ENCODE measurements around the gene FHL5. TPM values are rescaled to one million over a fixed set of nuclear protein-coding genes. Genes with fewer than 3 reads are reported as not detected.

Gene FHL5
- total RNA-seq, 1 experiment from 2014 or later: not detected

- POLR2A ChIA-PET (ENCODE audit: unreplicated experiment): no interaction called here
- H3K9me3 ChIP-seq (ENCODE audit: insufficient read depth, low read depth): no peaks in the 10 kb centered on the region
- H3K4me1 ChIP-seq (replicated peaks; ENCODE audit: insufficient read depth): no peaks in the 10 kb centered on the region
- no peaks in the 10 kb centered on the region for H3K36me3 ChIP-seq (ENCODE audit: low read depth)
- H3K4me2 ChIP-seq: no peak overlapping the region
- no peak overlapping the region for H3K4me3 ChIP-seq
- intact Hi-C loops (cut with micrococcal nuclease; ENCODE audit: unreplicated experiment): no loop called here
- no TSS peak for BruUV-seq (replicated peaks)
- H2AFZ ChIP-seq: no peak overlapping the region
- no peaks in the 10 kb centered on the region for H3F3A ChIP-seq (ENCODE audit: insufficient read depth, low read depth)
- no peaks in the 10 kb centered on the region; the same call in 1 of the 2 replicates for H3K9me2 ChIP-seq (ENCODE audit: insufficient read depth)
- H4K20me1 ChIP-seq (ENCODE audit: insufficient read depth): no peaks in the 10 kb centered on the region
- TF ChIP-seq CTCF (conservative IDR thresholded peaks at IDR 0.05) (no peak), EZH2 (IDR thresholded peaks at IDR 0.05; ENCODE audit: low read depth) (no peak)
- H3K27me3 ChIP-seq (ENCODE audit: insufficient read depth, low read depth): no peaks in the 10 kb centered on the region
- no peak overlapping the region for H3K27ac ChIP-seq
- no peak for DNase-seq
- CTCF ChIA-PET: no interaction called here
- no peaks in the 10 kb centered on the region for H3K79me2 ChIP-seq (ENCODE audit: low read depth)
Observed at GRCh38 chr6:96563853-96564252, 925 bp downstream of the FHL5 start.

- Histone ChIP-seq H3F3A (ENCODE audit: insufficient read depth, low read depth) (no peaks in the 10 kb centered on the region), H3K27me3 (ENCODE audit: insufficient read depth, low read depth) (no peaks in the 10 kb centered on the region), H4K20me1 (ENCODE audit: insufficient read depth) (no peaks in the 10 kb centered on the region), H3K4me1 (replicated peaks; ENCODE audit: insufficient read depth) (no peaks in the 10 kb centered on the region), H3K9me2 (ENCODE audit: insufficient read depth) (peaks cover 3% of the 10 kb centered on the region; the same call in 1 of the 2 replicates), H3K9me3 (ENCODE audit: insufficient read depth, low read depth) (0 out of 2 replicates have a peak, but pooled peaks cover 3% of the 10 kb centered on the region), H2AFZ (no peak overlapping the region), H3K79me2 (ENCODE audit: low read depth) (no peaks in the 10 kb centered on the region), H3K36me3 (ENCODE audit: low read depth) (no peaks in the 10 kb centered on the region), H3K4me3 (no peak overlapping the region), H3K27ac (no peak overlapping the region), H3K4me2 (no peak overlapping the region)
- POLR2A ChIA-PET (ENCODE audit: unreplicated experiment): no interaction called here
- no peak for DNase-seq
- TF ChIP-seq CTCF (conservative IDR thresholded peaks at IDR 0.05) (no peak), EZH2 (IDR thresholded peaks at IDR 0.05; ENCODE audit: low read depth) (no peak)
- intact Hi-C loops (cut with micrococcal nuclease; ENCODE audit: unreplicated experiment): no loop called here
- no TSS peak for BruUV-seq (replicated peaks)
- CTCF ChIA-PET: no interaction called here
Observed at GRCh38 chr6:96570053-96570452, 7.1 kb downstream of the FHL5 start.

- H3F3A ChIP-seq (ENCODE audit: insufficient read depth, low read depth): no peaks in the 10 kb centered on the region
- BruUV-seq (replicated peaks): no TSS peak
- ChIA-PET CTCF (no interaction called here), POLR2A (ENCODE audit: unreplicated experiment) (no interaction called here)
- no peaks in the 10 kb centered on the region for H4K20me1 ChIP-seq (ENCODE audit: insufficient read depth)
- no peak for DNase-seq
- H3K4me3 ChIP-seq: no peak overlapping the region
- H3K9me2 ChIP-seq (ENCODE audit: insufficient read depth): 0 out of 2 replicates have a peak, but pooled peaks cover 3% of the 10 kb centered on the region
- H3K4me2 ChIP-seq: no peak overlapping the region
- 0 out of 2 replicates have a peak, but pooled peaks cover 3% of the 10 kb centered on the region for H3K9me3 ChIP-seq (ENCODE audit: insufficient read depth, low read depth)
- H3K36me3 ChIP-seq (ENCODE audit: low read depth): no peaks in the 10 kb centered on the region
- H3K79me2 ChIP-seq (ENCODE audit: low read depth): no peaks in the 10 kb centered on the region
- no peak overlapping the region for H2AFZ ChIP-seq
- no peaks in the 10 kb centered on the region for H3K27me3 ChIP-seq (ENCODE audit: insufficient read depth, low read depth)
- no peak overlapping the region for H3K27ac ChIP-seq
- no peaks in the 10 kb centered on the region for H3K4me1 ChIP-seq (replicated peaks; ENCODE audit: insufficient read depth)
- TF ChIP-seq CTCF (conservative IDR thresholded peaks at IDR 0.05): no peak
- no peak for TF ChIP-seq EZH2 (IDR thresholded peaks at IDR 0.05; ENCODE audit: low read depth)
- intact Hi-C loops (cut with micrococcal nuclease; ENCODE audit: unreplicated experiment): no loop called here
Observed at GRCh38 chr6:96571551-96571950, 8.6 kb downstream of the FHL5 start.

Data from PC-9 (cell line).